HG03439 (cell line): ENCODE measurements around the gene ATG9A.
"Not testable (repeated sequence)": the region's sequence is repeated elsewhere in the genome, so short reads cannot be mapped to it uniquely, and the experiment has no call there.

Experiments
- ATAC-seq: cut with Tn5 transposase; IDR thresholded peaks from one replicate; pipeline ENCODE4 v1.9.1; 2021; ENCODE audit warnings: mild to moderate bottlenecking, moderate library complexity; ENCODE audit not compliant: unreplicated experiment

ATG9A gene

DNA sequence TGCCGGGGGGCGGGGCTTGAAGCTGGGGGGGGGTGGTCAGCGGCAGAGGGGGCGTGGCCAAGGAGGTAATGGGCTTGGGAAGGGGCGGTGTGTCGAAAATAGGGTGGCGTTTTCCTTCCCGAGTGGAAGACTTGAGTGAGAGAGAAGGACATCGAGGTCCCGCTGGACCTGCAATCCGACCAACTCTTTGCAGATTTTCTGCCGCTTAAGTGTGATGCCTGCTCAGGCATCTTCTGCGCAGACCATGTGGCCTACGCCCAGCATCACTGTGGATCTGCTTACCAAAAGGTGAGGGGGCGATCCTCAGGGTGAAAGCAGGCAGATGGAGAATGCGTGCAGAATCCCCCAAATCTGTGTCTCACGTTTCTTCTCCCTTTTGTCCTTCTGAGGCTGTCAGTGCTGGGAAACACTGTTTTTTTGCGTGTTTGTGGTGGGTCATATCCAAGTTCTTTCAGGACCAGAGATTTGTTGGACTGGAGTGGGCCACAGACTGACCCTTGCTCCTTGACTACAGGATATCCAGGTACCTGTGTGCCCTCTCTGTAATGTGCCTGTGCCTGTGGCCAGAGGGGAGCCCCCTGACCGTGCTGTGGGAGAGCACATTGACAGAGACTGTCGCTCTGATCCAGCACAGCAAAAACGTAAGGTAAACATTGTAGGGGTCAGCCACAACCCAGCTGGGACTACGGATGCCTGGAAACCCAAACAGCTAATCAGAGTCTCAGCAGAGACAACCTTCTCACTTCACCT lies 22.1 kb downstream of the ATG9A start:
- ATAC-seq: no peak

GRCh38 chr2:219206328-219207133 lies 22.9 kb downstream of the ATG9A start, which contains the start of gene ZFAND2B:
TSS of gene ZFAND2B (plus strand) at chr2:219206782. CDS start at chr2:219206988, 206 bp downstream.
- ATAC-seq: peak; percentile 96

GRCh38 chr2:219205981-219206327 lies 23.5 kb downstream of the ATG9A start:
- ATAC-seq: no peak

GRCh38 chr2:219205165-219205538 lies 24.3 kb downstream of the ATG9A start:
- no peak for ATAC-seq

GRCh38 chr2:219204425-219205164 lies 24.8 kb downstream of the ATG9A start:
- ATAC-seq: no peak

- ATAC-seq: not testable (repeated sequence)
Measured at GRCh38 chr2:219201331-219201730, 28.1 kb downstream of the ATG9A start.

GRCh38 chr2:219200502-219201326 lies 28.7 kb downstream of the ATG9A start:
- ATAC-seq: not testable (repeated sequence)

GRCh38 chr2:219199470-219200211 lies 29.8 kb downstream of the ATG9A start:
- ATAC-seq: no peak

GRCh38 chr2:219198974-219199373 lies 30.5 kb downstream of the ATG9A start:
- no peak for ATAC-seq

GRCh38 chr2:219197388-219197787 lies 32.0 kb downstream of the ATG9A start:
- ATAC-seq: no peak

- no peak for ATAC-seq
Measured at GRCh38 chr2:219186754-219187456, 42.5 kb downstream of the ATG9A start.

DNA sequence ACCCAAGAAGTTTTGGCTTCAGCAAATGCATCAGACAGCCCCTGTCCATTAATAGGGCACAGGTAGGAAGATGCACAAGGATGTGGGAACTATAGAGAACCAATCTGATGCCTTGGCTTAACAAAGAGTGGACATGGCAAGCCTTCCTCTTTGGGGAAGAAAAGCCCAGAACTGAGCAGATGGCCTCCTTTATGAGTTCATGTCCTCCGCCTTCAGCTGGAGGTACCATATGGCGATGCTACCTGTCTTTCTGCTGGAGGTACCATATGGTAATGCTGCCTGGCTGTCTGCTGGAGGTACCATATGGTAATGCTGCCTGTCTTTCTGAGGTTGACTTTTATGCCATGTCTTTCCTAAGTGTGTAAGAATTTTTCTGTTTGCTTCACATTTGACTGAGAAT lies 45.3 kb downstream of the ATG9A start:
- ATAC-seq: no peak

- ATAC-seq: no peak
Measured at GRCh38 chr2:219183151-219183772, 46.2 kb downstream of the ATG9A start.

DNA sequence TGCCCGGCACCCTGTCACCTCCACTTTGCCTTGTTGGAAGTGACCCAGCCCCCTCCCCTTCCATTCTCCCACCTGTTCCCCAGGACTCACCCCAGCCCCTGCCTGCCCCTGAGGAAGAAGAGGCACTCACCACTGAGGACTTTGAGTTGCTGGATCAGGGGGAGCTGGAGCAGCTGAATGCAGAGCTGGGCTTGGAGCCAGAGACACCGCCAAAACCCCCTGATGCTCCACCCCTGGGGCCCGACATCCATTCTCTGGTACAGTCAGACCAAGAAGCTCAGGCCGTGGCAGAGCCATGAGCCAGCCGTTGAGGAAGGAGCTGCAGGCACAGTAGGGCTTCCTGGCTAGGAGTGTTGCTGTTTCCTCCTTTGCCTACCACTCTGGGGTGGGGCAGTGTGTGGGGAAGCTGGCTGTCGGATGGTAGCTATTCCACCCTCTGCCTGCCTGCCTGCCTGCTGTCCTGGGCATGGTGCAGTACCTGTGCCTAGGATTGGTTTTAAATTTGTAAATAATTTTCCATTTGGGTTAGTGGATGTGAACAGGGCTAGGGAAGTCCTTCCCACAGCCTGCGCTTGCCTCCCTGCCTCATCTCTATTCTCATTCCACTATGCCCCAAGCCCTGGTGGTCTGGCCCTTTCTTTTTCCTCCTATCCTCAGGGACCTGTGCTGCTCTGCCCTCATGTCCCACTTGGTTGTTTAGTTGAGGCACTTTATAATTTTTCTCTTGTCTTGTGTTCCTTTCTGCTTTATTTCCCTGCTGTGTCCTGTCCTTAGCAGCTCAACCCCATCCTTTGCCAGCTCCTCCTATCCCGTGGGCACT lies 46.9 kb downstream of the ATG9A start:
- ATAC-seq: no peak

DNA sequence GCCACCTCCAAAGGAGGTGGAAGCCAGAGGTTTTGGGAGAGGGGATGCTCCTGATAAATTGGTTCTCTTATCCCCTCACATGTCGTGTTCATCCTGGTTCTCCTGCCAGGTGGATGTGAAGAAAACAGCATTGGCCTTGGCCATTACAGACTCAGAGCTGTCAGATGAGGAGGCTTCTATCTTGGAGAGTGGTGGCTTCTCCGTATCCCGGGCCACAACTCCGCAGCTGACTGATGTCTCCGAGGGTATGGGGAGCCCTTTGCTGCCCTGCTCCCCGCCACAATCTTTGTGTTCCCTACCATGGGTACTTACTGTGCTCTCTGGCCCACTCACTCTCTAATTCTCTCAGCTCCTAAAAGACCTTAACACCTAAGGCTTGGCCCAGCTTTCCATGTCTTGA lies 47.9 kb downstream of the ATG9A start:
- ATAC-seq: no peak

GRCh38 chr2:219180961-219181360 lies 48.5 kb downstream of the ATG9A start:
- ATAC-seq: no peak

DNA sequence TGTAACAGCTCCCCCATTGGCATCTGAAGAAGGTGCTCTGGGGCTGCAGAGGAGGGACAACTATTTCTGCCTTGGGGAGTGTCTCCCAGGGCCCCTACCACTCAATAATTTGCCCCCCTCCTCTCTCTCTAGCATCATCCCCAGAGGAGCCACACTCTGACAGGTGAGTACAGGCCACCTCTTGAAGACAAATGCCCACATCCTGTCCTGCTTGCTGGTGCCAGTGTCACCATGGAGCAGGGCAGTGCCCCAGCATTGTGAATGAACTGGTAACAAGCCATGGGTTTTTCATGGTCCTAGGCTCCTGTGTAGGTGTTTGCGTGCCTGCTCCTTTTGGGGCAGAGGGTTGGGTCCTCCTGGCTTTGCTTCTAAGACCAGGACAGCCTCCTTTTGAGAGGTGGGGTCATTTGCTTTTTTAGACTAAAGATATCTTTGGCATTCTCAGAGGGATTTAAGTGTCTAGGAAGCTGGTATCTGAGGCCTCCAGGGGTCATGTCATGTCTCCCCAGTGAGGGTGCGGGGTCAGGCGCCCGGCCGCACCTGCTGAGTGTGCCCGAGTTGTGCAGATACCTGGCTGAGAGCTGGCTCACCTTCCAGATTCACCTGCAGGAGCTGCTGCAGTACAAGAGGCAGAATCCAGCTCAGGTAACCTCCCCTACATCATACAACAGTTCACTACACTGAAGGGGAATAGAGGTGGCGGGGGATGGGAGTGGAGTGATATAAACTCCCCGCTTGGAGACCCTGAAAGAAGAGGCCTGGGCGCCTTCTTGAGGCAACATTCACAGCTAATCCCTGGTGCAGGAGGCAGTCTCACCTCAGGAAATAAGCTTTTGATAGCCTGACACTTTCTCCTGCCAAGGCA lies 49.6 kb downstream of the ATG9A start:
- no peak for ATAC-seq
